Loucy (cell line): ENCODE data around the gene MAB21L4.

ENCODE experiments used
- H2AFZ ChIP-seq: fragments of 200-600 bp; sonication (generic); 2 replicates; pipeline ENCODE4 v1.6.0; 2016; ENCODE audit warnings: antibody characterized with exemption, mild to moderate bottlenecking, low read length, moderate library complexity
- H3F3A ChIP-seq: fragments of 200-600 bp; 2 replicates; pipeline ENCODE4 v1.6.0; 2016; ENCODE audit warnings: antibody characterized with exemption, low read depth, mild to moderate bottlenecking
- H3K27me3 ChIP-seq: fragments of 200-600 bp; sonication (generic); 2 replicates; pipeline ENCODE4 v1.6.1; 2014; ENCODE audit warnings: low read length, mild to moderate bottlenecking; ENCODE audit not compliant: insufficient read depth, poor library complexity, severe bottlenecking
- H3K36me3 ChIP-seq: fragments of 200-600 bp; sonication (generic); 2 replicates; pipeline ENCODE4 v1.6.1; 2016; ENCODE audit warnings: low read length; ENCODE audit not compliant: insufficient read depth
- H3K4me1 ChIP-seq: fragments of 200-600 bp; sonication (generic); 2 replicates; pipeline ENCODE4 v1.5.1; 2014; ENCODE audit warnings: low read length, mild to moderate bottlenecking; ENCODE audit not compliant: insufficient read depth, poor library complexity, severe bottlenecking
- H3K4me2 ChIP-seq: fragments of 200-600 bp; sonication (generic); 2 replicates; pipeline ENCODE4 v1.6.0; 2014; ENCODE audit warnings: antibody characterized with exemption, low read length, low read depth, mild to moderate bottlenecking; ENCODE audit not compliant: poor library complexity, severe bottlenecking
- H3K4me3 ChIP-seq: fragments of 200-600 bp; sonication (generic); 2 replicates; pipeline ENCODE4 v1.5.1; 2014; ENCODE audit warnings: low read length, mild to moderate bottlenecking, mixed read lengths; ENCODE audit not compliant: poor library complexity, severe bottlenecking
- H3K79me2 ChIP-seq: fragments of 200-600 bp; sonication (generic); 2 replicates; pipeline ENCODE4 v1.6.1; 2014; ENCODE audit warnings: low read length; ENCODE audit not compliant: insufficient read depth
- H3K9ac ChIP-seq: fragments of 200-600 bp; sonication (generic); 2 replicates; pipeline ENCODE4 v1.6.0; 2014; ENCODE audit warnings: mild to moderate bottlenecking, low read depth, low read length, moderate library complexity; ENCODE audit not compliant: poor library complexity, severe bottlenecking
- H3K9me2 ChIP-seq: fragments of 200-600 bp; sonication (generic); replicated peaks from 2 replicates; pipeline ENCODE4 v1.6.1; 2016; ENCODE audit warnings: low read depth, low read length, mixed read lengths
- H3K9me3 ChIP-seq: fragments of 200-600 bp; sonication (generic); 2 replicates; pipeline ENCODE4 v1.6.1; 2014; ENCODE audit warnings: mild to moderate bottlenecking, antibody characterized with exemption, low read length, low read depth; ENCODE audit not compliant: insufficient read depth
- H4K20me1 ChIP-seq: fragments of 200-600 bp; sonication (generic); 2 replicates; pipeline ENCODE4 v1.6.0; 2014; ENCODE audit warnings: antibody characterized with exemption, low read length, mild to moderate bottlenecking; ENCODE audit not compliant: insufficient read depth, poor library complexity, severe bottlenecking
- EZH2phosphoT487 ChIP-seq: fragments of 200-600 bp; IDR thresholded peaks from 2 replicates; pipeline ENCODE4 v1.6.1; 2018; ENCODE audit warnings: antibody characterized with exemption, mild to moderate bottlenecking, moderate library complexity, borderline replicate concordance
- TF ChIP-seq, protein P1 (sequence below): fragments of 200-600 bp; sonication (generic); conservative IDR thresholded peaks from 2 replicates; pipeline ENCODE4 v1.5.1; 2014; ENCODE audit warnings: mild to moderate bottlenecking, antibody characterized with exemption, low read length

MAB21L4 gene

DNA sequence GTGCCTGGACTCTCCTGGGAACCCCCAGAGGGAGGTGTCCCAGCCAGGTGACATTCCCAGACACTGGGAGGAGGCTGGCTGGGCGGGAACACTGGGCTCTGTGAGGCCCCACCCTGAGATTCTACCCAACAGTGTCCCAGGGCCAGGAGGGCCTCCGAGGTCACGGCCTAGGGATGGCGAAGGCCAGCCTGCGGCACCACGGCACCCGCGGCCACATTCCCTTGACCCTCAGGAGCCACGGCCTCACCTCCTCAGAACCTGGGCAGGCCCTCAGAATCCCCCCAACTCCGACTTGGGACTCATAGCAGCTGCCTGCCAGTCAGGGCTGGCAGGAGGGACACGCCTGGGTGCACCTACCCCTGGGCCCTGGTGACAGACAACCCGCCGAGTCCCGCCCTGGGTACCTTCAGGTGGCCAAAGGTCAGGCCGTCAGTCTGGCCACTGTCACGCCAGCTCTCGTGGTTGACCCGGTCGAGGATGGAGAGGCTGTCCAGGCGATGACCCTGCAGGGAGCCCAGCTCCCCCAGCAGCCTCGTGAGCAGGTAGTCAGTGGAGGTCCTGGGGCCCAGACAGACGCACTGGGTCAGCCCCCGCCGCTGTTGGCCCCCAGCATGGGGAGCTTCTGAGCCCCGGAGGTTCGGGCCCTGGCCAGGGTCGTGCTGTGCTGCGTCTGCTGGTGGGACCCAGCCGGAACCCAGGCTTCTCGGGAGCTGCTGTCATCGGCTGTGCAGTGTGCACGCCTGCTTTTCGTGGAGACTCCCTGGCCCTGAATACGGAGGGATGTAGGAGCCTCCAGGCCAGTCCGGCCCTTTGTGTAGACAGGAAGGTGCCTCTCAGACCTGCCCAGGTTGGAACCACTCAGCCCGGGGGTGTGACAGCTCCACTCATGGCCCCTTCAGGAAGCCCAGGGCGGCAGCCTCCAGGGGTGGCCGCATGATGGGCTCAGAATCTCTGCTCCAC lies 6.1 kb downstream of the MAB21L4 start:
- Histone ChIP-seq H3K4me3 (no peak overlapping the region), H3K9ac (no peak overlapping the region), H3K9me3 (peaks cover 6% of the 10 kb centered on the region; the same call in 1 of the 2 replicates), H3K79me2 (no peaks in the 10 kb centered on the region), H3K36me3 (no peaks in the 10 kb centered on the region), H3K9me2 (no peaks in the 10 kb centered on the region), H2AFZ (no peak overlapping the region), H3K27me3 (no peaks in the 10 kb centered on the region), H4K20me1 (no peaks in the 10 kb centered on the region), H3K4me2 (no peak overlapping the region), H3K4me1 (no peaks in the 10 kb centered on the region), H3F3A (no peaks in the 10 kb centered on the region)
- TF ChIP-seq, protein P1, sequence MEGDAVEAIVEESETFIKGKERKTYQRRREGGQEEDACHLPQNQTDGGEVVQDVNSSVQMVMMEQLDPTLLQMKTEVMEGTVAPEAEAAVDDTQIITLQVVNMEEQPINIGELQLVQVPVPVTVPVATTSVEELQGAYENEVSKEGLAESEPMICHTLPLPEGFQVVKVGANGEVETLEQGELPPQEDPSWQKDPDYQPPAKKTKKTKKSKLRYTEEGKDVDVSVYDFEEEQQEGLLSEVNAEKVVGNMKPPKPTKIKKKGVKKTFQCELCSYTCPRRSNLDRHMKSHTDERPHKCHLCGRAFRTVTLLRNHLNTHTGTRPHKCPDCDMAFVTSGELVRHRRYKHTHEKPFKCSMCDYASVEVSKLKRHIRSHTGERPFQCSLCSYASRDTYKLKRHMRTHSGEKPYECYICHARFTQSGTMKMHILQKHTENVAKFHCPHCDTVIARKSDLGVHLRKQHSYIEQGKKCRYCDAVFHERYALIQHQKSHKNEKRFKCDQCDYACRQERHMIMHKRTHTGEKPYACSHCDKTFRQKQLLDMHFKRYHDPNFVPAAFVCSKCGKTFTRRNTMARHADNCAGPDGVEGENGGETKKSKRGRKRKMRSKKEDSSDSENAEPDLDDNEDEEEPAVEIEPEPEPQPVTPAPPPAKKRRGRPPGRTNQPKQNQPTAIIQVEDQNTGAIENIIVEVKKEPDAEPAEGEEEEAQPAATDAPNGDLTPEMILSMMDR: no peak
- TF ChIP-seq EZH2phosphoT487: no peak

DNA sequence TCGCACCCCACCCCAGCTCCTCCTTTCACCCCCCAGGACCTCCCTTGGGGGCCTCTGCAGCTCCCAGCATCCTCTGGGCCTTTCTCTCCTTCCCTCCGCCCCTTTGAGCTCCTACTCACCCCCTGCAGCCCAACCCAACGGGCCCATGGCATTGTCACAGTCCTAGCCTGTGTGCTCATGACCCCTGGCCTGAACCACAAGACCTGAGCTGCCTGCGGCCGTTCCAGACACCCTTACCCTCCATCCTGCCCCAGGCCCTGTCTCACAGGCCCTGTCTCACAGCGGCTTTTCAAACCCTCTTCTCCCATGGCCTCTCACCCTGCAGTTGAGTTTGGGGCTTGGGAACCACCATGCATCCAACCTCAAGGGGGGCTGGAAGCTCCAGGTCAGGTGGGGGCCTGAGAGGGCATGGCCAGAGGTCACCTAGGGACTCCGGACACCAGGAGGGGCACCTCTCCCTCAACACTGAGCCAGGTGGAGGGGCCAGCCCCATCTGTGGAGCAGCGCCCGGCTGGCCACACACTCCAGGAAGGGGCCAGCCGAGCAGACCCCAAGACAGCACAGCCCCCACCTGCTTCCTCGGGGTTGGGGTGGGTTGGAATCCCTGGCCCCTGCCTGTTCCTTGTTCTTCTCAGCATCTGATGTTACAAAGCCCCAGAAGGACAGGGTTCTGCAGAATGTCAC lies 6.9 kb downstream of the MAB21L4 start:
- no peak overlapping the region for H3K4me3 ChIP-seq
- H4K20me1 ChIP-seq: no peaks in the 10 kb centered on the region
- H3K36me3 ChIP-seq: no peaks in the 10 kb centered on the region
- TF ChIP-seq, protein P1: no peak
- no peak for TF ChIP-seq EZH2phosphoT487
- H3K4me2 ChIP-seq: no peak overlapping the region
- no peaks in the 10 kb centered on the region for H3K27me3 ChIP-seq
- H3K9me2 ChIP-seq: no peaks in the 10 kb centered on the region
- H3K9ac ChIP-seq: no peak overlapping the region
- no peaks in the 10 kb centered on the region for H3F3A ChIP-seq
- peaks cover 9% of the 10 kb centered on the region; the same call in 1 of the 2 replicates for H3K9me3 ChIP-seq
- no peaks in the 10 kb centered on the region for H3K79me2 ChIP-seq
- H3K4me1 ChIP-seq: no peaks in the 10 kb centered on the region
- no peak overlapping the region for H2AFZ ChIP-seq

DNA sequence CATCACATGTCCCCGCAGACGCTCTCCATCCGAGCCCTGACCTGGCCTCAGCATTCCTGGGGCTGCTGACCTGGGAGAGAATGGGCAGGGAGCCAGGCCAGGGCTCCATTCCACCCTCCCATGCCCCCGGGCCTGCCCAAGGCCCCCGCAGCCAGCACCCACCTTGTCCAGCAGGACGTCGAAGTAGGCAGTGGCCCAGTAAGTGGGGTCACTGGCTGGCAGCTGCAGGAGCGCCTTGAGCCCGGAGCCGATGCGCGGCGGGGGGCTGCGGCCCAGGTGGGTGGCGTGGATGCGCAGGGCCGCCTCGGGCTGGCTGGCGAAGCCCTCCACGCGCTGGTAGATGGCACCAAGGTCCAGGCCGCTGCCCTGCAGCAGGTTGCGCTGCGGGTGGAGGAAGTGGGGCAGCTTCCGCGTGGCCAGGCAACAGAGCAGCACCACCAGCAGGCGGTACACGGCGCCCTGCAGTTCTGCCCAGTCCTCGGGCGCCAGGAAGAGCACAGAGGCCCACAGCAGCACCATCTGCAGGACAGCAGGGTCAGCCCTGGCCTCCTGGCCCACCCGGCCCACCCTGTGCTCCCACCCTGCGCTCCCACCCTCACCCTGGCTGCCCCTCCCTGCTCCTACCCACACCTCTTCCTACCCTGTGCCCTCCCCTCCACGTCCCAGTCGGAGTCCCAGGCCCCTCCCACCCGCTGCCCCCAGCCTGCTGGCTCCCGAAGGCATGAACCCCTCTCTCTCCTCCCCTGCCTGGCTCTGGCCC lies 7.6 kb downstream of the MAB21L4 start:
- Histone ChIP-seq H3K9me3 (peaks cover 9% of the 10 kb centered on the region; the same call in 1 of the 2 replicates), H3K4me1 (no peaks in the 10 kb centered on the region), H2AFZ (no peak overlapping the region), H3K9me2 (no peaks in the 10 kb centered on the region), H3K9ac (no peak overlapping the region), H3K36me3 (no peaks in the 10 kb centered on the region), H3K79me2 (no peaks in the 10 kb centered on the region), H4K20me1 (no peaks in the 10 kb centered on the region), H3K4me2 (no peak overlapping the region), H3F3A (no peaks in the 10 kb centered on the region), H3K4me3 (no peak overlapping the region), H3K27me3 (no peaks in the 10 kb centered on the region)
- TF ChIP-seq, protein P1: no peak
- TF ChIP-seq EZH2phosphoT487: no peak
